GM21737 (cell line): ENCODE data around the gene B3GAT3.
A peak's percentile ranks its signal among the peaks of the same experiment; 100 is the strongest.
"Not testable (repeated sequence)": the region's sequence is repeated elsewhere in the genome, so short reads cannot be mapped to it uniquely, and the experiment has no call there.

ENCODE experiments used
- ATAC-seq: cut with Tn5 transposase; IDR thresholded peaks from one replicate; pipeline ENCODE4 v1.9.1; 2021; ENCODE audit warnings: mild to moderate bottlenecking, moderate library complexity; ENCODE audit not compliant: unreplicated experiment

The B3GAT3 gene

GRCh38 chr11:62621567-62622470, at the start of gene B3GAT3:
B3GAT3 (minus strand) TSS chr11:62621986; CDS start chr11:62621947, 39 bp downstream.
- peak; percentile 91 for ATAC-seq

- no peak for ATAC-seq
Observed at GRCh38 chr11:62671236-62671607, 49.4 kb upstream of the B3GAT3 start.

GRCh38 chr11:62669420-62670161, 47.8 kb upstream of the B3GAT3 start:
- no peak for ATAC-seq

GRCh38 chr11:62667460-62667859, 45.7 kb upstream of the B3GAT3 start:
- ATAC-seq: no peak

- no peak for ATAC-seq
Observed at GRCh38 chr11:62666259-62666926, 44.6 kb upstream of the B3GAT3 start.

GRCh38 chr11:62665599-62666258, 43.9 kb upstream of the B3GAT3 start:
- ATAC-seq: no peak

- peak; percentile 90 for ATAC-seq
Observed at GRCh38 chr11:62665075-62665598, 43.4 kb upstream of the B3GAT3 start, which contains the start of the genes C11orf98 and CSKMT. C11orf98 (minus strand) TSS chr11:62665210; CDS start chr11:62665169, 41 bp downstream. CSKMT (plus strand) TSS chr11:62665312; CDS start chr11:62665880, 568 bp downstream.

GRCh38 chr11:62664405-62665074, 42.8 kb upstream of the B3GAT3 start:
- peak; percentile 29 for ATAC-seq

GRCh38 chr11:62656796-62657429, 35.1 kb upstream of the B3GAT3 start:
- no peak for ATAC-seq

- no peak for ATAC-seq
Observed at GRCh38 chr11:62654297-62654696, 32.5 kb upstream of the B3GAT3 start.

- ATAC-seq: peak; percentile 15
Observed at GRCh38 chr11:62652161-62653006, 30.6 kb upstream of the B3GAT3 start.

GRCh38 chr11:62650283-62650682, 28.5 kb upstream of the B3GAT3 start:
- ATAC-seq: not testable (repeated sequence)

- no peak for ATAC-seq
Observed at GRCh38 chr11:62649486-62649885, 27.7 kb upstream of the B3GAT3 start.

- ATAC-seq: no peak
Observed at GRCh38 chr11:62648967-62649364, 27.2 kb upstream of the B3GAT3 start.

- no peak for ATAC-seq
Observed at GRCh38 chr11:62648185-62648966, 26.6 kb upstream of the B3GAT3 start.

- no peak for ATAC-seq
Observed at GRCh38 chr11:62647609-62648005, 25.8 kb upstream of the B3GAT3 start.

- no peak for ATAC-seq
Observed at GRCh38 chr11:62646825-62647608, 25.2 kb upstream of the B3GAT3 start.
